ENCODE data around the gene SEMA7A.

The SEMA7A gene

DNA sequence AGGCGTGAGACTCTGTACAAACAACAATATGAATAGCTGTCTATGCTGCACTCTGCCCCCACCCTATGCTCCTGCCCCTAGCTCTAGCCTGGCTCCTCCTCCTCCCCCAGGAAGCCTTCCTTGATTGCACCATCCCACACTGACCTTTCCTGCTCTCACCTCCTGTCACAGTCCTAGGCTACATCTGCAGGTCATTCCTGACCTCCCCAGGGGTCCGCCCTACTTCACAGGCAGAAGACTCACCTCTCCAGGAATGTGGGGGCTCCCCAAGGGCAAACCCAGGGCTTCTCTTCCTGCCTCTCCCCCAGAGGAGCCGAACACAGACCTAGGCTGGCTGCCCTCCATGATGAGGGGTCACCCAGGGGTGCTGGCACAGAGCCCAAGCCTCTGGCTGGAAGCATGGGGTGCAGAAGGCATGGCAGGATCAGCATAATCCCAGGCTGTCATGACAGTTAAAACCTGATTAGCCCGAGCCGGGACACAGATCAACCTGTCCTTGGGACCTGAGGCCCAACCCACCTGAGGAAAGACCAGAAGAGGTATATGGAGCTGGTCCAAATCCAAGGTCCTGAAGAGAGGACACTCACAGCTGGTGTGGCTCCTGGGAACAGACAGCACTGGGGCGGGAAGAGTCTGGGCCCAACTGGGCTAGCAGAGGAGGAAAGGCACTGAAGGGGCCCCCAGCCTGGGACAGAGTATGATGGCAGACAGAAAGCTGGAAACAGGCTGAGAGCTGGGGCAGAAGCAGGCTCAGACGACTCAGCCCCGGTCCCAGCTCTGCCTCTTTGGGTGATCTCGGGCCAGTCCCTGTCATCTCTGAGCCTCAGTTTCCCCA is 5.9 kb downstream of the SEMA7A start:
- DNase-seq (ENCODE audit: extremely low read depth, low read depth): no peak
- TF ChIP-seq, protein P1, sequence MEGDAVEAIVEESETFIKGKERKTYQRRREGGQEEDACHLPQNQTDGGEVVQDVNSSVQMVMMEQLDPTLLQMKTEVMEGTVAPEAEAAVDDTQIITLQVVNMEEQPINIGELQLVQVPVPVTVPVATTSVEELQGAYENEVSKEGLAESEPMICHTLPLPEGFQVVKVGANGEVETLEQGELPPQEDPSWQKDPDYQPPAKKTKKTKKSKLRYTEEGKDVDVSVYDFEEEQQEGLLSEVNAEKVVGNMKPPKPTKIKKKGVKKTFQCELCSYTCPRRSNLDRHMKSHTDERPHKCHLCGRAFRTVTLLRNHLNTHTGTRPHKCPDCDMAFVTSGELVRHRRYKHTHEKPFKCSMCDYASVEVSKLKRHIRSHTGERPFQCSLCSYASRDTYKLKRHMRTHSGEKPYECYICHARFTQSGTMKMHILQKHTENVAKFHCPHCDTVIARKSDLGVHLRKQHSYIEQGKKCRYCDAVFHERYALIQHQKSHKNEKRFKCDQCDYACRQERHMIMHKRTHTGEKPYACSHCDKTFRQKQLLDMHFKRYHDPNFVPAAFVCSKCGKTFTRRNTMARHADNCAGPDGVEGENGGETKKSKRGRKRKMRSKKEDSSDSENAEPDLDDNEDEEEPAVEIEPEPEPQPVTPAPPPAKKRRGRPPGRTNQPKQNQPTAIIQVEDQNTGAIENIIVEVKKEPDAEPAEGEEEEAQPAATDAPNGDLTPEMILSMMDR (IDR thresholded peaks at IDR 0.05; ENCODE audit: low read depth, low read length): no peak

DNA sequence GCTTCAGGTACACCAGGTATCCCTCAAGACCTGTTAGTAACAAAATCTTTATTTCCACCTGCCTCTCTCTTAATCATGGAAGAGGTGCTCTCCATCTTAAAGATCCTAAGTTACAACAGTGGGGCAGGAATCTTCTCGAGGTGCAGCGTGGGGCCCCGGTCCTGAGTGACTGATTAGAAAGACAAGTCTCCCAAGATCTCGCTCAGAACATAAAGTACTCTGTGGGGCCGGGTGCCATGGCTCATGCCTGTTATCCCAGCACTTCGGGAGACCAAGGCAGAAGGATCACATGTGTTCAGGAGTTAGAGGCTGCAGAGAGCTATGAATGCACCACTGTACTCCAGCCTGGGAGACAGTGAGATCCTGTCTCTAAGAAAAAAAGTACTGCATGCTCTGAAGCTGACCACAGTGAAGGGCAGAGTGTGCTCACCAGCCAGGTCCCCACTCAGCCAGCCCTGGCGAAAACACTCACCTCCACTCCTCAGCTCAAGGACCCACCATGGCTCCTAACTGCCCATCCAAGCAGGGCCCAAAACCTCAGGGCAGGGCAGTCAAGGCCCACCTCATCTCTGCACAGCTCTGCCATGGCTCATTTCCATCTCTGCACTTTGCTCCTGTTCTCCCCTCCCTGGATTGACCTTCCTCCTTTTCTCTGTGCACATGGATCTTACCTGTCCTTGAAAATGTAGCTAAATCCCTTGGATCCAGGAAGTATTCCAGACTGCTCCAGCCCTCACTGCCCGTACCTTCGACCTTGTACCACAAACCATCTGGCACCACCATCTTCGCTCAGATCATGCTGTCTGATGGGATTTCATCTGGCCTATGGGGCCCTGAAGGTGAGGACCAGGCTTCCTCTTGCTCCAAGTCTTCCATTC is 7.1 kb downstream of the SEMA7A start:
- DNase-seq (ENCODE audit: extremely low read depth, low read depth): no peak
- TF ChIP-seq, protein P1 (IDR thresholded peaks at IDR 0.05; ENCODE audit: low read depth, low read length): no peak

DNA sequence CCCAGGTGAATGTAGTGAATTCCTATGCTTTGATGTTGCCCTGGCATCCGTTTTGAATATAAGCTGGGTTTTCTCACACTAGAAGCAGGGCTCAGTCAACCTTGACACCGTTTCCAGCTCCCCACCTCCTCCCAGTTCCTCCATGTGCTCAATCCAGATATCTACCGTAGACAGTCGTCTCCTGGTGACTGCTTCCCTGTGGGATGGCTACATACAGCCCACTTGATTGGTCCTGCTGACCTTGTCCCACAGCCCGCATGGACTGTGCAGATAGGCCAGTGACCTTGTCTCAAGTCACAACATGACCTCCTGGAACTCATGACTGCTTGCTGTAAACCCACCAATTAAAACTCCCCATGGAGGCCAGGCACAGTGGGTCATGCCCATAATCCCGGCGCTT is 8.1 kb downstream of the SEMA7A start:
- DNase-seq (ENCODE audit: extremely low read depth, low read depth): no peak
- TF ChIP-seq, protein P1 (IDR thresholded peaks at IDR 0.05; ENCODE audit: low read depth, low read length): no peak

DNA sequence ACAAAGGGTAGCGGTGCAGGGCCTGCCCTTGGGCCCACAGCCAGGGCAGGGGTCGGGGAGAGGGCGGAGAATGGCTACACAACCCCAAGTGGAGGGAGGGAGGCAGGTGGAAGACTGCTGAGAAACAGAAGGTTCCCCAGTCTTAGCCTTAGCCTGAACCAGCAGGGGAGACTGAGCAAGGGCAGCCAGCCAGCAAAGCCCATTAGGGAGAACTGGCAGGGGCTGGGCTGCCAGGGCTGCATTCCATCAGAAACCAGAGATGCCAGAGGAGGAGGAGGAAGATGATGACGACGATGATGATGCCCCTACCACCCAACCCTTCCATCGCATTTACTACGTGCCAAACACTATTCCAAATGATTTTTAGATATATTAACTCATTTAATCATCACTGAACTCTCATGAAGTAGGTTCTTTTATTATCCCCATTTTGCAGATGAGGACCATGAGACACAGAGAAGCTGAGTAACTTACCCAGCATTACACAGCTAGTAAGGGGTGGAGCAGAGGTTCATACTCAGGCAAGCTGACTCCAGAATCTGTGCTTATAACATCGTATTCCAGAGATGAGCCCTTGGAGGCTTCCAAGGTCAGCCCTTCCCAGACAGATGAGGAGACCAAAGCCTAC is 8.7 kb downstream of the SEMA7A start:
- TF ChIP-seq, protein P1 (IDR thresholded peaks at IDR 0.05; ENCODE audit: low read depth, low read length): no peak
- DNase-seq (ENCODE audit: extremely low read depth, low read depth): no peak

DNA sequence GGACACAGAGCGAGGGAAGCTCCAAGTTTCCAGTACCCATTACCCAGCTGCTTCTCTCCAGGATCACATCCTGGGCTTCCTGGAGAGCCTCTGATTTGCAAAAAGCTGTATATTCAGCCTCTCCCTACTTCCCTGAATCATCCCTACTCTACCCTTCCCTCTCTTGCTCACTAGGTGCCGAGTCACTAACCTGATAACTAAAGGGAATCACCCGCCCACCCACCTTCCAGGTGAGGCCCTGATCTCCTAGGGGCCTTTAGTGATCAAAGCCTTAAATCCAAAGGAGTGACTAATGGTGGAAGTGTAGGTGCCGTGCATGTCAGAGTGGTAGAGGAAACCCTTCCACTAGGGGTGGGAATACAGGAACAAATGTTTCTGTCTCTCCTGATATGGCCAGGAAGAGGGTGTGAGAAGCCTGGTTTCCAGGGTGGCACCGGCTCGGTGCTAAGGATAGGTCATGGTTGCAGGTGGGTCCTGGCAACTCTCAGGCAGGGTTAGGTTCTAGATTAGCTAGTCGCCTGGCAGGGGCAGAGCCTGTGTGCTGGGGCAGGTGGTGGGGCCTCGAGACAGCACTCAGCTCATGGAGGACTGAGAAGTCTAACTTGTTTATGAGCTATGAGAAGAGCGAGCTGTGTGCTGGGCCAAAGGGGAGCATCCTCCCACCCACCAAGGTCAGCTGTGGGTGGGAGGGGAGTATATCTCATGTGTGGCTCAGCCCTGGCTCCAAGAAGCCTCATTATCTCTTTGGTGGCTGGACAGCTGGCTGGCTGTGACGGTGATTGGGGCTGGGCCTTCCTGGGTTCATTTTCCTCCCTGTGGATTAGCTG is 10.1 kb downstream of the SEMA7A start:
- DNase-seq (ENCODE audit: extremely low read depth, low read depth): no peak
- TF ChIP-seq, protein P1 (IDR thresholded peaks at IDR 0.05; ENCODE audit: low read depth, low read length): no peak

DNA sequence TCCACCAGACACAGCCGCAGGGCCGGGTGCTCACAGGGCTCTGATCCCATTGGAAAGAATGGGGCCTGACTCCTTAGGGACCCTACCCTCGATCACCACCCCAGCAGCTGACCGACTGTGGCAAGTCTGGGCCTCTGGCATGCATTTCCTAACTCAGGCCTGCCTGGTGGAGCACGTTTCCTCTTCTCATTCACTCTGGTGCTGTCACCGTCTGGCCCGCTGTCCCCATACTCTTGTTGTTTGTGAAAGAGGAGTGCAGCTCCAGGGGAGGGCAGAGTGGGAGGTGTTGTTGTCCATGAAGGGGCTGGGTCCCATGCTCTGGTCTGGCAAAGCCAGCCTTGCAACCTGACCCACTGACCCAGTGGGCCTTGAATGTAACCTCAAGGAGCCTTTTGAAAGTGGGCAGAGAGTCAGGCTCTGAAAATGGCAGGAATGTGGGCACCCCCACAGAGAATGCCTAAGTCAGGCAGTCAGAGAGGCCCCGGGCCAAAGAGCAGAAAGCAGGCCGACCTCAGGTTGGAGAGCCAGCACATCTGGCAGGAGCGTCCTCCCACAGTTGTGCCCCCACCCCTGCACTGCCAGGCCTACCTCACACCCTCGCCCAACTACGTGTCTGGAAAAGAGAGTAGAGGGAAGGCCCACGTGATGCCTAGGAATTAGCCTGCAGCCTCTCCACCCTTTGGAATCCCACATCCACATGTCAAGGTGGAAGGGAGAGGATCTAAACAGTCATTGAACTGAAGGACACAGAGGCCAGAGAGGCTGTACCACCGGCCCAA is 10.9 kb downstream of the SEMA7A start:
- TF ChIP-seq, protein P1 (IDR thresholded peaks at IDR 0.05; ENCODE audit: low read depth, low read length): no peak
- DNase-seq (ENCODE audit: extremely low read depth, low read depth): peak; percentile 30
